ENCODE results near the gene ZRANB3.
"Not testable (repeated sequence)": the region's sequence is repeated elsewhere in the genome, so short reads cannot be mapped to it uniquely, and the experiment has no call there.

Gene ZRANB3

DNA sequence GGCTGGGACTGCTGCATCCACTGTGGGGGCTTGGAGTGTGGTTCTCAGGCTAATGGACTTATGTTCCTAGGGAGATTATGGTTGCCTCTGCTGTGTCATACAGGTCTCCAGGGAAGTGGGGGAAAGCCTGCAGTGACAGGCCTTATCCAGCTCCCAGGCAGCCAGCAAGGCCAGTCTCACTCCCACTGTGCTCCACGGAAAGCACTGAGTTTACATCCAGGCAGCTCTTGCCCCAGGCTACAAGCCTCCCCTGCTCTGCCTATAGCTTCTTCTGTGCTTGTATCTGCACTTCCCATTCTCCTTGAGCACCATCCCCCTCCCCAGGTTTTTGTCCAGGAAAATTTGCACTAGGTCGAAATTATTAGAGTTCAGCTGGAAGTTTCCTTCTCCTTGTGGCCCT lies 231.9 kb downstream of the ZRANB3 start:
- in situ Hi-C loops (cut with HindIII; ENCODE audit: low sequenced_read_pairs): no loop called here
- no peak for DNase-seq (ENCODE audit: low read depth)
- TF ChIP-seq, protein P1, sequence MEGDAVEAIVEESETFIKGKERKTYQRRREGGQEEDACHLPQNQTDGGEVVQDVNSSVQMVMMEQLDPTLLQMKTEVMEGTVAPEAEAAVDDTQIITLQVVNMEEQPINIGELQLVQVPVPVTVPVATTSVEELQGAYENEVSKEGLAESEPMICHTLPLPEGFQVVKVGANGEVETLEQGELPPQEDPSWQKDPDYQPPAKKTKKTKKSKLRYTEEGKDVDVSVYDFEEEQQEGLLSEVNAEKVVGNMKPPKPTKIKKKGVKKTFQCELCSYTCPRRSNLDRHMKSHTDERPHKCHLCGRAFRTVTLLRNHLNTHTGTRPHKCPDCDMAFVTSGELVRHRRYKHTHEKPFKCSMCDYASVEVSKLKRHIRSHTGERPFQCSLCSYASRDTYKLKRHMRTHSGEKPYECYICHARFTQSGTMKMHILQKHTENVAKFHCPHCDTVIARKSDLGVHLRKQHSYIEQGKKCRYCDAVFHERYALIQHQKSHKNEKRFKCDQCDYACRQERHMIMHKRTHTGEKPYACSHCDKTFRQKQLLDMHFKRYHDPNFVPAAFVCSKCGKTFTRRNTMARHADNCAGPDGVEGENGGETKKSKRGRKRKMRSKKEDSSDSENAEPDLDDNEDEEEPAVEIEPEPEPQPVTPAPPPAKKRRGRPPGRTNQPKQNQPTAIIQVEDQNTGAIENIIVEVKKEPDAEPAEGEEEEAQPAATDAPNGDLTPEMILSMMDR (IDR thresholded peaks at IDR 0.05; ENCODE audit: low read depth, low read length, missing control alignments): no peak
- H3K4me3 ChIP-seq (ENCODE audit: low read depth, low read length): no peak overlapping the region

DNA sequence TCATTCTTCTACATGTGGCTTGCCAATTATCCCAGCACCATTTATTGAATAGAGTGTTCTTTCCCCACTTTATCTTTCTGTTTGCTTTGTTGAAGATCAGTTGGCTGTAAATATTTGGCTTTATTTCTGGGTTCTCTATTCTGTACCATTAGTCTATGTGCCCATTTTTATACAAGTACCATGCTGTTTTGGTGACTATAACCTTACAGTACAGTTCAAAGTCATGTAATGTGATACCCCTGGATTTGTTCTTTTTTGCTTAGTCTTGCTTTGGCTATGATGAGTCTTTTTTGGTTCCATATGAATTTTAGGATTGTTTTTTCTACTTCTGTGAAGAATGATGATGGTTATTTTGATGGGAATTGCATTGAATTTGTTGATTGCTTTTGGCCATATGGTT lies 243.9 kb downstream of the ZRANB3 start:
- DNase-seq (ENCODE audit: low read depth); H3K4me3 ChIP-seq (ENCODE audit: low read depth, low read length); in situ Hi-C loops (cut with HindIII; ENCODE audit: low sequenced_read_pairs): not testable (repeated sequence)

DNA sequence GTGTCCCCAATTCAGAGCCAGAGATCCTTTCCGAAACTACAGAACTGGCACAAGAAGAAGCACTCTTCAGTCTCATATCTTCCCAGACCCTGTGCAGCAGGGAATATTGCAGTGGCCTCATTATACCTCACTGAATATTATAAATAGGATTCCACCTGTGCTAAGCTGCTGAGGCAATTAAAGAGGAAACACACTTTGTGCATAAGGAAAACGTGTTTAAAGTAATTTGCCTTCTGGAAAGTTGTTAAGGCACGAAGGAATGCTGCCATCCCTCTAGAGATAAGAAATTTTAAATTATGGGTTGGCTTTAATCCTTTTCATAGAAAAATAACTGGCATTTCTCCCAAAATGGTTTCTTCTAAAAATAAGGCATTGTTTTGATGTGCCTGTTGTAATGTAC lies 245.6 kb downstream of the ZRANB3 start:
- TF ChIP-seq, protein P1 (IDR thresholded peaks at IDR 0.05; ENCODE audit: low read depth, low read length, missing control alignments): no peak
- in situ Hi-C loops (cut with HindIII; ENCODE audit: low sequenced_read_pairs): no loop called here
- DNase-seq (ENCODE audit: low read depth): no peak
- H3K4me3 ChIP-seq (ENCODE audit: low read depth, low read length): no peak overlapping the region

DNA sequence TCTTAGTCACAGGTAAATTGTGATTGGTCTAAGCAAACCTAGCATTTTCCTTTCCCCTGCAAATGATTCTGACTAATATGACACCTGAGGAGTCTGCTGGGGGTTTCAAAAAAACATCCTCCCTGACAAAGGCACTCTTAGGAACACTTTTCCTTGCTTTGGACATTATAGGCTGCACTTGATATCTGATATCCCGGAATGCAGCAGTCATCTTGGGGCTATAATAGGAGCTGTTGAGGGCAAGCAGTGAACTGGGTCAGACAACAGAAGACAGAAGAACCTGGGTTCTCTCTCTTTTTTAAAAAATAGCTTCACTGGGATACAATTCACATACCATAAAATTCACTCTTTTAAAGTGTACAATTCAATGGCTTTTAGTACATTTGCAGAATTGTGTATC lies 249.6 kb downstream of the ZRANB3 start:
- DNase-seq (ENCODE audit: low read depth): no peak
- TF ChIP-seq, protein P1 (IDR thresholded peaks at IDR 0.05; ENCODE audit: low read depth, low read length, missing control alignments): no peak
- H3K4me3 ChIP-seq (ENCODE audit: low read depth, low read length): no peak overlapping the region
- in situ Hi-C loops (cut with HindIII; ENCODE audit: low sequenced_read_pairs): no loop called here

DNA sequence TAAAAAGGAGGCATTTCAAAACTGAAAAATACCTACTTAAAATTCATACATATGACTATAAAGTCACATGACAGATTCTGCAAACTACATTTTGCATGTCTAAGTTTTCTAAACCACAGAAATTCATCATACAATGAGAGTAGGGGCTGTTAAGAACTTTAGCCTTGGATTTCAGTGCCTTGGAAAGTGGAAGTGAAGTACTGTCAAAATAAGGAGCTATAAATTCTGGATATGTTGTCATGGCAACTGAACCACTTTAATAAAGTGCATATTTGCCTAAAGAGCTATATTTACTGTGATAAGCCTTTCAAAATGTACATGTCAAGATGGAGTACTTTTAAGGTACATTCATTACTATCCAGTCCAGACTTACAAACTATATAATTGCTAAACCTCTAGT lies 251.8 kb downstream of the ZRANB3 start:
- no peak for DNase-seq (ENCODE audit: low read depth)
- no peak overlapping the region for H3K4me3 ChIP-seq (ENCODE audit: low read depth, low read length)
- TF ChIP-seq, protein P1 (IDR thresholded peaks at IDR 0.05; ENCODE audit: low read depth, low read length, missing control alignments): no peak
- in situ Hi-C loops (cut with HindIII; ENCODE audit: low sequenced_read_pairs): no loop called here

DNA sequence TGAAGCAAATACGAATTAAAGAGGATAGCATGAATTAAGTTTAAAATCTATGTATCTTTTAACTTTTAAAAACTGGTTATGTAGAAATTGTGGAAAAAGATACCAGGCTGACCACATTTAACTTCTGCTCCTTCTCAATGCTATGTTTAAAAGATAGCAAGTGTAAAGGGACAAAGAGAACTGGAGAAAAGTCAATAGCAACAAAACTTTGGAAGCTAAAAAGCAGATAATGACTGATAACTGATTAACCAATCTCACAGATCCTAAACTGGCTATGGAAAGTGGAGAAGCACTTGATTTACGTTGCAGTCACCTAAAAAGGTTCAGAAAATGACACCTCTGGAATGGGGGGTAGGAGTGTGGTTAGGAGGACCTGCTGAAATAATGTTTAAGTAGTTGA lies 254.5 kb downstream of the ZRANB3 start:
- in situ Hi-C loops (cut with HindIII; ENCODE audit: low sequenced_read_pairs): no loop called here
- H3K4me3 ChIP-seq (ENCODE audit: low read depth, low read length): no peak overlapping the region
- TF ChIP-seq, protein P1 (IDR thresholded peaks at IDR 0.05; ENCODE audit: low read depth, low read length, missing control alignments): no peak
- DNase-seq (ENCODE audit: low read depth): no peak

DNA sequence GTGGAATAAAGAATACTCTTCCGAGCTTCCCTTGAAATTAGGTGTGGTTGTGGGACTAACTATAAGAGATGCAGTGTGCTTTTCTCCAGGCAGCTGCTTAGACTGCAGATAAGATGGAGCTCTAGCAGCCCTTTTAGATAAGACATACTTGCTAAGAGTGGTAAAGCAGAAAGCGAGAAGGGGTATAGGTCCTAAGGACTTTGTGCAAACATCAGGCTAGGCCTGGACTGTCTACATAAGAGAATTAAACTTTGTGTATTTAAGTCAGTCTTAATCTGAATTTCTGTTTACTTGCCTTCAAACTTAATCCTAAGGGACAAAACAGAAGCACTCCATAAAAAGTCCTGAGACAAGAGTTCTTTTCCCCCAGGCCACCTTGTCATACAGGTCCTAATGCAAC lies 260.0 kb downstream of the ZRANB3 start:
- in situ Hi-C loops (cut with HindIII; ENCODE audit: low sequenced_read_pairs): no loop called here
- no peak overlapping the region for H3K4me3 ChIP-seq (ENCODE audit: low read depth, low read length)
- DNase-seq (ENCODE audit: low read depth): no peak
- TF ChIP-seq, protein P1 (IDR thresholded peaks at IDR 0.05; ENCODE audit: low read depth, low read length, missing control alignments): no peak

All from astrocyte of the cerebellum (primary cell).